ENCODE data around the gene NTN1. TPM values are rescaled to one million over a fixed set of nuclear protein-coding genes. Genes with fewer than 3 reads are reported as not detected.

The NTN1 gene
- polyA plus RNA-seq, 1 experiment: 0.06 TPM

DNA sequence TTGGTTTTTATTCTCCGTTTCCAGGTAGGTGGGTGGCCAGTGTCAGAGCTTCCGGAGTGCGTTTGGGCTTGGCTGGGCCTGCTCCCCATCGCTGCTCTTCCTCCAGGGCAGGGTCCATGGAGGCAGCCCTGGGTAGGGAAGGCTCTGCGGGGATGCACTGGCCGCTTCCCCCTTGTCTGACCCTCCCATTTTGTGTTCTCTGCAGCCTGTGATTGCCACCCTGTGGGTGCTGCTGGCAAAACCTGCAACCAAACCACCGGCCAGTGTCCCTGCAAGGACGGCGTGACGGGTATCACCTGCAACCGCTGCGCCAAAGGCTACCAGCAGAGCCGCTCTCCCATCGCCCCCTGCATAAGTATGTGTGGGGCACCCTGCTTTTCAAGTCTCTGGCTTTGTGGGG lies 158.3 kb downstream of the NTN1 start:
- Histone ChIP-seq H3K36me3 (ENCODE audit: control insufficient read depth, insufficient read depth, low read length) (no peaks in the 10 kb centered on the region), H3K27me3 (ENCODE audit: control insufficient read depth, insufficient read depth, low read length) (no peaks in the 10 kb centered on the region), H3K4me3 (ENCODE audit: low read depth, low read length) (no peak overlapping the region)
- TF ChIP-seq CTCF (IDR thresholded peaks at IDR 0.05; ENCODE audit: insufficient read depth, low read depth, low read length): no peak
- CTCF ChIA-PET: no interaction called here
- DNase-seq (ENCODE audit: low read depth): no peak
- POLR2A ChIA-PET: no interaction called here

GRCh38 chr17:9181640-9182039 lies 160.3 kb downstream of the NTN1 start:
- CTCF ChIA-PET: interaction anchor here (1.1 kb wide), 1 partner anchor 18 kb away, joined by 4 read pairs; no protein-coding TSS in a partner anchor
- POLR2A ChIA-PET: no interaction called here
- no peak for TF ChIP-seq CTCF (IDR thresholded peaks at IDR 0.05; ENCODE audit: insufficient read depth, low read depth, low read length)
- H3K27me3 ChIP-seq (ENCODE audit: control insufficient read depth, insufficient read depth, low read length): no peaks in the 10 kb centered on the region
- H3K36me3 ChIP-seq (ENCODE audit: control insufficient read depth, insufficient read depth, low read length): no peaks in the 10 kb centered on the region
- no peak for DNase-seq (ENCODE audit: low read depth)
- no peak overlapping the region for H3K4me3 ChIP-seq (ENCODE audit: low read depth, low read length)

DNA sequence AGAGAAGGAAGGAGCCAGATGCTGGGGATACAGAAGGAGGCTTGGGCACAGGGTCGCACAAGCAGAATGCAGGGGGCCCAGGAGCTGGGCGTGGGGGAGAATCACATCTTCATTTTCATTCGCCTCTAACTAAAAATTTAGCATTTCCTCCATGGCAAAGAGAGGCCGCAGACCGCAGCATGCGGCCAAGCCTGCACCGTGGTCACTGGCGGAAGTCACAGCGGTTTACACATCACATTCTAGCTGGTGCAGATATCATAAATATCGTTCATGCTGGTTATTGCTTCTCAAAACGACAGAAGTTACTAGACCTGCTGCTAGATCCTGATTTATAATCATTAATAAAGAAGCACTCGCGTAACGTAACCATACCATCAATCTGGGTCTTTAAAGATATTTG lies 162.0 kb downstream of the NTN1 start:
- POLR2A ChIA-PET: no interaction called here
- no peak for TF ChIP-seq CTCF (IDR thresholded peaks at IDR 0.05; ENCODE audit: insufficient read depth, low read depth, low read length)
- CTCF ChIA-PET: no interaction called here

DNA sequence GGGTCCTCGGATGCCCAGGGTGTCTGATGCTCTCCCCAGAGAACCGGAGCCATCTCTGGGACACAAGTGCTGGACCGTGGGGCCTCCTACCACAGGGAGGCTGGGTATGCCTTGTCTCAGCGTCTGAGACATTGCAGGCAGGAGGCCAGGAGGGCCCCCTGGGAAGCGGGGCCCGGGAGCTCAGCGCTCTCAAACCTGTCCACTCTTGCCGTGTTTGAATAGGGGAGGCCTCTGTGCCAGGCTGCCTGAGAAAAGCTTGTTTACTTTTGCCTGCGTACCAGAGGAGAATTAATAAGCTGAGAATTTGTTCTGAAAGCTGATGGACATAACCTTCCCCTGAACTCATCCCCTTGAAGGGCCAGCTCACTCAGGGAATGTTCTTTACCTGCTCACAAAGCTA lies 163.8 kb downstream of the NTN1 start:
- Histone ChIP-seq H3K27me3 (ENCODE audit: control insufficient read depth, insufficient read depth, low read length) (no peaks in the 10 kb centered on the region), H3K36me3 (ENCODE audit: control insufficient read depth, insufficient read depth, low read length) (no peaks in the 10 kb centered on the region), H3K4me3 (ENCODE audit: low read depth, low read length) (no peak overlapping the region)
- ChIA-PET POLR2A (no interaction called here), CTCF (no interaction called here)
- no peak for DNase-seq (ENCODE audit: low read depth)
- TF ChIP-seq CTCF (IDR thresholded peaks at IDR 0.05; ENCODE audit: insufficient read depth, low read depth, low read length): no peak

More for the DNA sequence above, 162.0 kb downstream of the NTN1 start:
- no peaks in the 10 kb centered on the region for H3K27me3 ChIP-seq (ENCODE audit: control insufficient read depth, insufficient read depth, low read length)
- H3K36me3 ChIP-seq (ENCODE audit: control insufficient read depth, insufficient read depth, low read length): no peaks in the 10 kb centered on the region
- H3K4me3 ChIP-seq (ENCODE audit: low read depth, low read length): no peak overlapping the region
- DNase-seq (ENCODE audit: low read depth): no peak

- Histone ChIP-seq H3K36me3 (ENCODE audit: control insufficient read depth, insufficient read depth, low read length) (no peaks in the 10 kb centered on the region), H3K4me3 (ENCODE audit: low read depth, low read length) (no peak overlapping the region), H3K27me3 (ENCODE audit: control insufficient read depth, insufficient read depth, low read length) (no peaks in the 10 kb centered on the region)
- ChIA-PET POLR2A (no interaction called here), CTCF (no interaction called here)
- DNase-seq (ENCODE audit: low read depth): no peak
- no peak for TF ChIP-seq CTCF (IDR thresholded peaks at IDR 0.05; ENCODE audit: insufficient read depth, low read depth, low read length)
Observed at GRCh38 chr17:9185688-9186284, 164.5 kb downstream of the NTN1 start.

All from BJ (cell line).